Adipocyte (in vitro differentiated cells): ENCODE results near the gene ELMOD3.
"Not testable (repeated sequence)": the region's sequence is repeated elsewhere in the genome, so short reads cannot be mapped to it uniquely, and the experiment has no call there.

ENCODE experiments used
- DNase-seq: peaks from one replicate; pipeline ENCODE4 v3.0.0-alpha.2; 2015; ENCODE audit warnings: low read depth
- H3K27me3 ChIP-seq: replicated peaks from 2 replicates; pipeline ENCODE4 v1.7.0; 2013; ENCODE audit warnings: mild to moderate bottlenecking, low read length, moderate library complexity; ENCODE audit not compliant: control insufficient read depth, insufficient read depth
- H3K36me3 ChIP-seq: 2 replicates; pipeline ENCODE4 v1.7.0; 2013; ENCODE audit warnings: low read length, mild to moderate bottlenecking, moderate library complexity; ENCODE audit not compliant: control insufficient read depth, insufficient read depth, severe bottlenecking
- H3K4me1 ChIP-seq: 2 replicates; pipeline ENCODE4 v1.7.0; 2013; ENCODE audit warnings: mild to moderate bottlenecking, low read length, moderate library complexity; ENCODE audit not compliant: control insufficient read depth, insufficient read depth
- H3K4me3 ChIP-seq: 2 replicates; pipeline ENCODE4 v1.7.0; 2013; ENCODE audit warnings: mild to moderate bottlenecking, low read length, moderate library complexity
- H3K9ac ChIP-seq: 2 replicates; pipeline ENCODE4 v1.7.0; 2013; ENCODE audit warnings: mild to moderate bottlenecking, low read length, moderate library complexity
- H3K9me3 ChIP-seq: 2 replicates; pipeline ENCODE4 v1.7.0; 2013; ENCODE audit warnings: mild to moderate bottlenecking, low read length, moderate library complexity; ENCODE audit not compliant: control insufficient read depth

Gene ELMOD3

DNA sequence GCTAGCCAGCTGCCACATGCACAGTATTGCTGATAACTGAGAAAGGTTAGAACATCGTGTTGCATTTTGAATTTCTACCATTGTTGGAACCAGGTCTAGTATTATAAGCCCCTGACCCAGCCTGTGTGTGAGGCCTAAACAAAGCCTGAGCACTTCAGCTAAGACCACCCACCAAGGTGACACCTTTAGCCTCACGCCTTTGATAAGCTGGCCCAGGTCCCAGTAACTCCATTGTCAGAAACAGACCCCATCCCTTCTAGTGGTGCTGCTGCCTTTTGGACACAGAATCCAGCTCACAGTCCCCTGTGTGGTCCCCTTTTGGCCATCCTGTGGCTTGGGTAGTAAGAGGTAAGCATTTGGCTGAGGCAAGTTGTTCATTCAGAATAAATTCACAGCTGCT lies 1.6 kb downstream of the ELMOD3 start:
- no peaks in the 10 kb centered on the region for H3K9me3 ChIP-seq
- H3K4me3 ChIP-seq = no peak overlapping the region
- peak overlapping the region; percentile 52 for H3K9ac ChIP-seq
- DNase-seq = no peak
- no peaks in the 10 kb centered on the region for H3K27me3 ChIP-seq
- H3K4me1 ChIP-seq = peaks cover 49% of the 10 kb centered on the region
- peaks cover 31% of the 10 kb centered on the region for H3K36me3 ChIP-seq

DNA sequence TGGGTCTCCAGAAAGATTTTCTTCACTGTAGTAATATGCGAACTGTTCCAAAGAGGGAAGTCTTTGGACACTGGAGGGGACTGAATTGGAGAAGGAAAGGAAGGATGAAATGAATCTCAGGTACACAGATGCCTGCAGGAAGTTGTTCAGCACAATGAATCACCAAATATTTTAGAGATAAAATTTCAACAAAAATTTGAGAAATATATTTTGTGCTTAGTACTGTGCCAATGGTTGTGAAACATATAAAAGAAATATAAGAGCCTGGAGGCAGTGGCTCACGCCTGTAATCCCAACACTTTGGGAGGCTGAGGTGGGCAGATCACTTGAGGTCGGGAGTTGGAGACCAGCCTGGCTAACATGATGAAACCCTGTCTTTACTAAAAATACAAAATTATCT lies 3.2 kb downstream of the ELMOD3 start:
- Histone ChIP-seq H3K27me3 (no peaks in the 10 kb centered on the region), H3K4me3 (peak overlapping the region; percentile 38), H3K9ac (peak overlapping the region; percentile 52), H3K36me3 (peaks cover 31% of the 10 kb centered on the region), H3K4me1 (peaks cover 41% of the 10 kb centered on the region), H3K9me3 (no peaks in the 10 kb centered on the region)
- no peak for DNase-seq

DNA sequence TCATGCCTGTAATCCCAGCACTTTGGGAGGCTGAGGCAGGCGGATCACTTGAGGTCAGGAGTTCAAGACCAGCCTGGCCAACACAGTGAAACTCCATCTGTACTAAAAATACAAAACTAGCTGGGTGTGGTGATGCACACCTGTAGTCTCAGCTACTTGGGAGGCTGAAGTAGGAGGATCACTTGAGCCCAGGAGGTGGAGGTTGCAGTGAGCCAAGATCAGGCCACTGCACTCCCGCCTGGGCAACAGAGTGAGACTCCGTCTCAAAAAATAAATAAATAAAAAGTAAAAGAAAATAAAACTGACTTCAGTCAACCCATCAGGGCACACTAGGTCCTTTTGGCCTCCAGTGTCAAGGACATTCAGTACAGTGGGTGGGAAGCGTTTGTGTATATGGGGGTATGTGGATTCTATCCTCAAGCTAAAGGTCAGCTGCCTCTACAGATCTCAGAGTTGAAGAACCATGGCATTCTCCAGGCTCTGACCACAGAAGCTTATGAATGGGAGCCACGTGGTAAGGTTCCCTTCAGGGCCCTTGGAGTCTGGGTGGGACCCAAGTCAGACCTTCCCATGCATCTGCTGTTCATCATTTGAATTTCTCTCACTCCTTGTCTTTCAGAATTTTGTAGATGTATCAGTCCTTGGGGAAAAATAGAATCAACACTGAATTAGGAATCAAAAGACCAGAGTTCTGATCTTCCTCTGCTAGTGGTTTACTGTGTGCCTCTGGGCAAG lies 8.3 kb downstream of the ELMOD3 start:
- not testable (repeated sequence) for H3K27me3 ChIP-seq, H3K9me3 ChIP-seq, H3K4me3 ChIP-seq, H3K9ac ChIP-seq, DNase-seq, H3K4me1 ChIP-seq
- peaks cover 53% of the 10 kb centered on the region for H3K36me3 ChIP-seq

DNA sequence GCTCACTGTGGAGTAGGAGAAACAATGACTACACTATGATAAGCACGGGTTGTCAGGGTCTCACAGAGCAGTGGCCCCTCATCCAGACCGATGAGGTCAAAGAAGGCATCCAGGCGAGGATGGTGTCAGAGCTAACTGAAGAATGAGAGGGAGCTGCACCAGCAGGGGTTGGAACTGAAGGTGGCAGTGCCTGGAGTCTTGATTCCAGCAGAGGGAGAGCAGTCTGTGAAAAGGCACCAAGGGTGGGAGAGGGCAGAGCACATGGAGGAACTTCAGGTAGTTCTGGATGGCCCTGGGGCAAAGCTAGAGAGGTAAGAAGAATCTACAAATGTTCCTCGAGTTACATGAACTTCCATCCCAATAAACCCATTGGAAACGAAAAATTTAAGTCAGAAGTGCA lies 12.6 kb downstream of the ELMOD3 start:
- DNase-seq = no peak
- Histone ChIP-seq H3K9ac (no peak overlapping the region), H3K4me3 (no peak overlapping the region)

DNA sequence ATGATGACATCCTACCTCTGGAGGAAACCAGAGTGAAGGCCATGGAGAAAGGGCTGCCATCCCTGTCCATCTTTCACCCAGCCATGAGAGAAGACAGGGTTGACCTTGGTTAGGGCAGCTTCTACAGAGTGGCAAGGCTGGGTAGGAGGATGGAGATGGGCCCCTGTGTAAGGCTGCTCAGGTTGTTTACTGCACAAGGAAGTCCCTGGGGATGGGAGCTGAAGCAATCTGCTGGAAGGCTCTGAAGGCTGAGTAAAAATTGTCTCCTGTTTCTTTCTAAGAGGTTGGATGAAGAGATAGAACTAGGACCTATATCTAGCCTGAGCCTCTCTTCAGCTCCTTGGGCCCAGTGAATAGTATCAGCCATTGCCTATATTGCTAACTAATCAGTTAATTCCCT lies 14.4 kb downstream of the ELMOD3 start:
- H3K4me1 ChIP-seq = peaks cover 22% of the 10 kb centered on the region

More for the DNA sequence above, 12.6 kb downstream of the ELMOD3 start:
- H3K36me3 ChIP-seq = peaks cover 32% of the 10 kb centered on the region
- H3K27me3 ChIP-seq = no peaks in the 10 kb centered on the region
- no peaks in the 10 kb centered on the region for H3K9me3 ChIP-seq
- H3K4me1 ChIP-seq = peaks cover 22% of the 10 kb centered on the region

DNA sequence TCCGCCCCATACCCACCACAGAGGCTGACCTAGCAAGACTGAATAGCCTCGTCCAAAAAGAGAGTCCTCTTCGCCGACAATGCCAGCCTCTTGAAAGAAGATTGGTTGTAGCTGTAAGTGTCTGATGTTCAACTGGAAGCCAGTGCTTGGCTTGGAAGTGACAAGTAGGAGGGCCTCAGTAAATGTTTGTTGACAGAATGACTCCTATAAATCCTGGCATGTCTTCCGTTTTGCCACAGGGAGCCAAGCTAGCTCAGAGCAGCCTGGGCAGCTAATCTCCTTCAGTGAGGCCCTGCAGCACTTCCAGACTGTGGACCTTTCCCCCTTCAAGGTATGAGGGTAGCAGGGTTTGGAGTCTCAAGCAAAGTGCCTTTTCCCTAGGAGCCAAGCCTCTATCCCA lies 14.9 kb downstream of the ELMOD3 start:
- H3K36me3 ChIP-seq = peaks cover 21% of the 10 kb centered on the region
- no peaks in the 10 kb centered on the region for H3K9me3 ChIP-seq
- no peak overlapping the region for H3K9ac ChIP-seq
- H3K4me1 ChIP-seq = peaks cover 22% of the 10 kb centered on the region
- peak; percentile 15 for DNase-seq
- no peaks in the 10 kb centered on the region for H3K27me3 ChIP-seq
- no peak overlapping the region for H3K4me3 ChIP-seq

More for the DNA sequence above, 14.4 kb downstream of the ELMOD3 start:
- Histone ChIP-seq H3K9me3 (no peaks in the 10 kb centered on the region), H3K36me3 (peaks cover 20% of the 10 kb centered on the region), H3K4me3 (no peak overlapping the region), H3K9ac (no peak overlapping the region), H3K27me3 (no peaks in the 10 kb centered on the region)
- DNase-seq = peak; percentile 9

DNA sequence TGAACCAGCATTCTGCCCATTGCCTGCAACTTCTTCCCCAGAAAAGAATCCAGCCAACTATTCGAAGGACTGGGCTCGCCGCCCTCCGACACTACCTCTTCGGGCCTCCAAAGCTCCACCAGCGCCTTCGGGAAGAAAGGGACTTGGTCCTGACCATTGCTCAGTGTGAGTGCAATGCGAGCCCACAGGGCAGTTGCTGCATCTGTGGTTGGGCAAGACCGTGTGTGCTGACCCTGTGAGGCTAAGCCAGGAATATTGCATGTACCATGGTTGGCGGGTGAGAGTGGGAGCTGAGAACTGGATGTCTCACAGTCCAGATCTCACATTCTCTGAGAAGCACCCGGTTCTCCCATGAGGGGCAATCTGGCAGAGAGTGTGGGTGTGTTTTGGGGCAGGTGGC lies 16.5 kb downstream of the ELMOD3 start:
- H3K4me1 ChIP-seq = peaks cover 29% of the 10 kb centered on the region
- H3K4me3 ChIP-seq = no peak overlapping the region
- no peaks in the 10 kb centered on the region for H3K9me3 ChIP-seq
- no peak for DNase-seq
- no peak overlapping the region for H3K9ac ChIP-seq
- no peaks in the 10 kb centered on the region for H3K27me3 ChIP-seq
- H3K36me3 ChIP-seq = peaks cover 23% of the 10 kb centered on the region

DNA sequence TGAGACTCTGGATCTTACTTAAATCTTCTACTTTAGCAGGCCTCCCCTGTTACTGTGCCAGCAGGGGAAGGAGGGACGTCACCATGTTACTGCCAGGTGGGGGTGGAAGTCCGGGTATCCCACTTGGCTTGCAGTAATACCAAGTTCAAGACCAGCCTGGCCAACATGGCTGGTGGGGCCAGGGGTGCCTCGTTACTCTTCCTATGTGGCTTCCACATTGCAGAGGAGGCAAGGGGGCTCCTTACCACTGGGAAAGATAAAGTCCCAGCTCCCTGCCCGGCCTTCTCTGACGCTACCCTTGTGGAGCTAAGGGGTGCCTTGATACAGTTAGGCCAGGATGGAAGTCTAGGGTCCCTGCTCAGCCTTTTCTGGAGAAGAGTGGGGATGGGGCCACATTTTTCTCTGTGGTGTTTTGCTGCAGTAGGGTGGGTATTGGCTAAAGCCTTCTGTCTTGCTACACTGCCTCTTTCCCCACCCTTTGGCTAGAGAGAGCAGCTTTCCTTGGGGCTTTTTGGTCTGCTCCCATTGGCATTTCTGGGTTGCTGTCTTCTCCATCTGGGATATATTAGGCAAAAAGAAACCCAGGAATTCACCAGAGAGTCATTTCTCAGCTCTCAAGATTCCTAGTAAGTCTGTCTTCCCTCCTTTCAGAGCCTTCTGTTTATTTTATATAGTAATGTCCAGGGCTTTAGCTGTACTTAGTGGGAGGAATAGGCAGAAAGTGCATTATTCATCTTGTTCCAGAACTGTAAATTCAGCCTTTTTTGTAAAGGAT lies 21.9 kb downstream of the ELMOD3 start:
- H3K4me1 ChIP-seq = peaks cover 22% of the 10 kb centered on the region
- H3K36me3 ChIP-seq = peaks cover 53% of the 10 kb centered on the region
- DNase-seq = peak; percentile 89
- H3K27me3 ChIP-seq = no peaks in the 10 kb centered on the region
- no peak overlapping the region for H3K4me3 ChIP-seq
- peak overlapping the region; percentile 24 for H3K9ac ChIP-seq
- peaks cover 8% of the 10 kb centered on the region for H3K9me3 ChIP-seq

DNA sequence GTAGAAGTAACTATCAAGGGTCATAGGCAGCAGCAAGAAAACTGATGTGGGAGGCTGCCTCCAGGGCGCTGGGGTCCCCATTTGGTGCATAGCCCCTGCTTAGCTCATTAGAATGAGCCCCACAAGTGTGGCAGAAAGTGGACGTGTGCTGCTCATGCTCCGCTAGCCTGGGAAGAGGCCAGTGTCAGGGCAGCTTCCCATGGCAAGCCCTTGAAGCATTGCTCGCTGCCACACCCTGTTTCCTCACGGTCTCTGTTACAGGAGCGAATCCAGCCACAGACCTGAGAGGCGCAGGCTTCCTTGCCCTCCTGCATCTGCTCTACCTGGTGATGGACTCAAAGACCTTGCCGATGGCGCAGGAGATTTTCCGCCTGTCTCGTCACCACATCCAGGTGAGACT lies 22.5 kb downstream of the ELMOD3 start:
- Histone ChIP-seq H3K36me3 (peaks cover 53% of the 10 kb centered on the region), H3K4me3 (no peak overlapping the region), H3K9me3 (peaks cover 8% of the 10 kb centered on the region), H3K4me1 (peaks cover 22% of the 10 kb centered on the region), H3K9ac (peak overlapping the region; percentile 24), H3K27me3 (no peaks in the 10 kb centered on the region)
- peak; percentile 40 for DNase-seq

DNA sequence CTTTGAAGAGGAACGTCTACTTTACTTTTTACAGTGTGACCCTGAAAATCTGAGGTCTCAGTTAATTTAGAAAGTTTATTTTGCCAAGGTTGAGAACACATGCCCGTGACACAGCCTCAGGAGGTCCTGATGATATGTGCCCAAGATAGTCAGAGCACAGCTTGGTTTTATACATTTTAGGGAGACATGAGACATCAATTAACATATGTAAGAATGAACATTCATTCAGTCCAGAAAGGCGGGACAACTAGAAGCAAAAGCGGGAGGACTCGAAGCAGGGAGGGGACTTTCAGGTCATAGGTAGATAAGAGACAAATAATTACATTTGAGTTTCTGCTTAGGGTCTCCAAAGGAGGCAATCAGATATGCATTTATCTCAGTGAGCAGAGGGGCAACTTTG lies 23.7 kb downstream of the ELMOD3 start:
- Histone ChIP-seq H3K4me3 (no peak overlapping the region), H3K4me1 (peaks cover 30% of the 10 kb centered on the region), H3K27me3 (no peaks in the 10 kb centered on the region), H3K36me3 (peaks cover 50% of the 10 kb centered on the region), H3K9me3 (peaks cover 8% of the 10 kb centered on the region), H3K9ac (no peak overlapping the region)
- DNase-seq = no peak

DNA sequence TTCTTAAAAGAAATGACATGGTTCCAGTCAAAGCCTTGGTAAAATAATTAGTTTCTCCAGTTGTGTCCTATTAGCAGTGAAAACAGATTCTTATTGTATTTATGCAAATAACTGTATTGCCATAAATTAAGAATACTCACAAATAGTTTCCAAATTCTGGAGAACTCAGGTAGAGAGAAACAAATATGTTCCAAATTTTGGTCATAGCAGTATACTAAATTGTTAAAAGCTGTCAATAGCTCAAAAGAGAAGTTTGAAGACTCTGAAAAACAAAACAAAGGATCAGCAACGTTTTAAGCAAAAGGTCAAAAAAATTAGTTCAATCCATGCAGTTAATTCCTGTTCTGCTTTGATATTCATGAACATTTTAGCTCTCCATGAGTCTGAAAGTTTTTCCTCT lies 25.5 kb downstream of the ELMOD3 start:
- Histone ChIP-seq H3K36me3 (peaks cover 59% of the 10 kb centered on the region), H3K27me3 (no peaks in the 10 kb centered on the region), H3K9ac (no peak overlapping the region), H3K9me3 (peaks cover 8% of the 10 kb centered on the region), H3K4me1 (peaks cover 36% of the 10 kb centered on the region), H3K4me3 (no peak overlapping the region)
- DNase-seq = no peak
